UCSD-AML1 (cell line): ENCODE data around the gene MAGEB17.
"Not testable (repeated sequence)": the region's sequence is repeated elsewhere in the genome, so short reads cannot be mapped to it uniquely, and the experiment has no call there.

ENCODE experiments used
- DNase-seq: peaks from one replicate; lab custom pipeline; 2025; ENCODE audit not compliant: unreplicated experiment; lab: John Stamatoyannopoulos, UW

Gene MAGEB17

GRCh38 chrX:16167181-16167580 lies at the start of gene MAGEB17:
Gene MAGEB17 (plus strand): TSS chrX:16167481. CDS start chrX:16170383, 2,902 bp downstream.
- no peak for DNase-seq

- no peak for DNase-seq
Observed at GRCh38 chrX:16119353-16120220, 47.7 kb upstream of the MAGEB17 start.

- no peak for DNase-seq
Observed at GRCh38 chrX:16120431-16120830, 46.9 kb upstream of the MAGEB17 start.

GRCh38 chrX:16123222-16123786 lies 44.0 kb upstream of the MAGEB17 start, which contains the start of gene GRPR:
Gene GRPR (plus strand): TSS chrX:16123565. CDS start chrX:16123954, 389 bp downstream.
- DNase-seq: peak; percentile 65

GRCh38 chrX:16124201-16124600 lies 43.1 kb upstream of the MAGEB17 start:
- no peak for DNase-seq

GRCh38 chrX:16125520-16126149 lies 41.6 kb upstream of the MAGEB17 start:
- DNase-seq: no peak

- no peak for DNase-seq
Observed at GRCh38 chrX:16130707-16131106, 36.6 kb upstream of the MAGEB17 start.

GRCh38 chrX:16134936-16135335 lies 32.3 kb upstream of the MAGEB17 start:
- no peak for DNase-seq

GRCh38 chrX:16136080-16136479 lies 31.2 kb upstream of the MAGEB17 start:
- DNase-seq: no peak

- no peak for DNase-seq
Observed at GRCh38 chrX:16137416-16138107, 29.7 kb upstream of the MAGEB17 start.

- DNase-seq: no peak
Observed at GRCh38 chrX:16138108-16138427, 29.2 kb upstream of the MAGEB17 start.

- no peak for DNase-seq
Observed at GRCh38 chrX:16140448-16140847, 26.8 kb upstream of the MAGEB17 start.

- DNase-seq: no peak
Observed at GRCh38 chrX:16140983-16141382, 26.3 kb upstream of the MAGEB17 start.

GRCh38 chrX:16141422-16142245 lies 25.6 kb upstream of the MAGEB17 start:
- no peak for DNase-seq

GRCh38 chrX:16142246-16142558 lies 25.1 kb upstream of the MAGEB17 start:
- DNase-seq: no peak

GRCh38 chrX:16143968-16144367 lies 23.3 kb upstream of the MAGEB17 start:
- no peak for DNase-seq

- no peak for DNase-seq
Observed at GRCh38 chrX:16144420-16144819, 22.9 kb upstream of the MAGEB17 start.

- DNase-seq: not testable (repeated sequence)
Observed at GRCh38 chrX:16145093-16145492, 22.2 kb upstream of the MAGEB17 start.

- DNase-seq: no peak
Observed at GRCh38 chrX:16145656-16146055, 21.6 kb upstream of the MAGEB17 start.

GRCh38 chrX:16148896-16149295 lies 18.4 kb upstream of the MAGEB17 start:
- no peak for DNase-seq

- no peak for DNase-seq
Observed at GRCh38 chrX:16155581-16156096, 11.6 kb upstream of the MAGEB17 start.
